Ovary (tissue), 9 donors: ENCODE results near the gene CADPS2. TPM values are rescaled to one million over a fixed set of nuclear protein-coding genes. Genes with fewer than 3 reads are reported as not detected.

ENCODE experiments used
- DNase-seq, 5 donors: peaks; one replicate each; pipeline ENCODE4 v3.0.0-alpha.2; 2019 to 2020
- H3K27ac ChIP-seq, 2 donors: fragments of 200-600 bp; one replicate each; pipeline versions ENCODE4 v1.5.1 to v1.8.0; 2019 to 2022
- H3K27me3 ChIP-seq: fragments of 200-600 bp; one replicate; pipeline ENCODE4 v1.8.0; 2022
- H3K36me3 ChIP-seq: fragments of 200-600 bp; sonication (generic); one replicate; pipeline ENCODE4 v1.5.1; 2019
- H3K4me1 ChIP-seq: one replicate; pipeline ENCODE4 v1.8.1; 2013; ENCODE audit warnings: mild to moderate bottlenecking, moderate library complexity; ENCODE audit not compliant: insufficient read depth
- H3K4me3 ChIP-seq: fragments of 200-600 bp; sonication (generic); one replicate; pipeline ENCODE4 v1.5.1; 2017
- H3K9me3 ChIP-seq, 2 donors: fragments of 200-600 bp in 1 of 2; sonication (generic) in 1 of 2; one replicate each; pipeline versions ENCODE4 v1.5.1 to v1.8.1; 2013 to 2019; ENCODE audit warnings: mild to moderate bottlenecking in 1 of 2, moderate library complexity in 1 of 2
- CTCF ChIP-seq, 3 donors: fragments of 450-650 bp in 2 of 3; fragments of 200-600 bp in 1 of 3; IDR thresholded peaks; one replicate each; pipeline versions ENCODE4 v1.5.1 to v1.8.0; 2016 to 2022; ENCODE audit warnings: antibody characterized with exemption in 3 of 3, mild to moderate bottlenecking in 1 of 3
- EP300 ChIP-seq: sonication (generic); formaldehyde crosslinking; IDR thresholded peaks from one replicate; pipeline ENCODE4 v1.6.1; 2017; ENCODE audit warnings: antibody characterized with exemption
- POLR2A ChIP-seq: fragments of 450-650 bp; IDR thresholded peaks from one replicate; pipeline ENCODE4 v1.6.1; 2017; ENCODE audit warnings: antibody characterized with exemption, mild to moderate bottlenecking, moderate library complexity
- WGBS, 3 donors: extraction: QIAGEN DNeasy Blood & Tissue Kit in 1 of 3; methylation state at CpG; one replicate each; pipeline versions ENCODE4 v1.1.5 to v1.1.7; 2013 to 2017; 5-methylcytosine and 5-hydroxymethylcytosine counted together
- intact Hi-C, 4 donors: fragments of 100-400 bp; cut with DNase I; formaldehyde crosslinking; loops; one replicate each; pipeline versions ENCODE4 v1.11.0 to v1.15.1; 2022 to 2023
- polyA plus RNA-seq, 2 donors: library from polyadenylated mRNA; stranded (reverse); fragments of 200-250 nt in 1 of 2; fragments of 350-450 nt in 1 of 2; fragmentation: Illumina TruSeq in 1 of 2; extraction: RNeasy Lipid Tissue Mini Kit (QIAGEN cat#74804) in 1 of 2; gene quantifications; one replicate each; pipeline ENCODE4 v1.2.3, GENCODE V29; 2013 to 2014
- total RNA-seq, 7 donors: library from RNA; depleted of rRNA in 2 of 7; stranded (reverse); fragments of >200 nt in 2 of 7; fragmentation: NEBNext Ultra II Directional in 3 of 7; extraction: Animal tissue kit (Norgen Biotek cat#: 25700) in 3 of 7; gene quantifications; one replicate each; pipeline versions ENCODE4 v1.1.0 to v1.2.4, GENCODE V29; 2016 to 2023
- donor health status: DM: no; HTN: no; CAD: no; lungs with moderate emphysema.
- donor health status: DM: no; HTN: no; CAD: no.
- donor health status: Bipolar disorder and iron deficiency.
- donor health status: DM: yes; HTN: yes; CAD: no.
- donor health status: DM: no; HTN: no; CAD: no.
- donor health status: DM: yes; HTN: yes; CAD: no.

Gene CADPS2
- total and polyA plus RNA-seq, 9 donors = 10.1 to 26.7 (median 16.6) TPM

DNA sequence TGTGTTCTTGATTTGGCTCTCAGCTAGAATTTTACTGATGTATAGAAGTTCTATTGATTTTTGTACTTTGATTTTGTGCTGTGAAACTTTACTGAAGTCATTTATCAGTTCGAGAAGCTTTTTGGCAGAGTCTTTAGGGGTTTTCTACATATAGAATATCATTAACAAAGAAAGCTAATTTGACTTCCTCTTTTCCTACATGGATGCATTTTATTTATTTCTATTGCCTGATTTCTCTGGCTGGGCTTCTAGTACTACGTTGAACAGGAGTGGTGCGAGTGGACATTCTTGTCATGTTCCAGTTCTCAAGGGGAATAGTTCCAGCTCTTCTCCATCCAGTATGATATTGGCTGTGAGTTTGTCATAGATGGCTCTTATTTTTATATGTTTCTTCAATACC is 252.8 kb downstream of the CADPS2 start:
- Histone ChIP-seq H3K9me3 (no peaks in the 10 kb centered on the region), H3K36me3 (no peaks in the 10 kb centered on the region), H3K27ac (no peak overlapping the region), H3K27me3 (no peaks in the 10 kb centered on the region), H3K4me1 (no peaks in the 10 kb centered on the region), H3K4me3 (no peak overlapping the region)
- intact Hi-C loops = no loop called here
- TF ChIP-seq EP300 (no peak), POLR2A (no peak), CTCF (IDR thresholded peaks at IDR 0.05) (no peak)
- WGBS, 3 donors = 89 to 92% (median 90%) methylated on average over 3 of the region's 3 CpGs
- no peak for DNase-seq

GRCh38 chr7:122632238-122632637 is 254.0 kb downstream of the CADPS2 start:
- TF ChIP-seq POLR2A = no peak
- no peak for TF ChIP-seq EP300
- TF ChIP-seq CTCF (IDR thresholded peaks at IDR 0.05) = no peak
- intact Hi-C loops = no loop called here
- no peaks in the 10 kb centered on the region for H3K9me3 ChIP-seq
- no peaks in the 10 kb centered on the region for H3K36me3 ChIP-seq
- H3K4me3 ChIP-seq = no peak overlapping the region
- H3K27ac ChIP-seq = no peak overlapping the region
- H3K27me3 ChIP-seq = no peaks in the 10 kb centered on the region
- H3K4me1 ChIP-seq = no peaks in the 10 kb centered on the region
- DNase-seq = no peak

DNA sequence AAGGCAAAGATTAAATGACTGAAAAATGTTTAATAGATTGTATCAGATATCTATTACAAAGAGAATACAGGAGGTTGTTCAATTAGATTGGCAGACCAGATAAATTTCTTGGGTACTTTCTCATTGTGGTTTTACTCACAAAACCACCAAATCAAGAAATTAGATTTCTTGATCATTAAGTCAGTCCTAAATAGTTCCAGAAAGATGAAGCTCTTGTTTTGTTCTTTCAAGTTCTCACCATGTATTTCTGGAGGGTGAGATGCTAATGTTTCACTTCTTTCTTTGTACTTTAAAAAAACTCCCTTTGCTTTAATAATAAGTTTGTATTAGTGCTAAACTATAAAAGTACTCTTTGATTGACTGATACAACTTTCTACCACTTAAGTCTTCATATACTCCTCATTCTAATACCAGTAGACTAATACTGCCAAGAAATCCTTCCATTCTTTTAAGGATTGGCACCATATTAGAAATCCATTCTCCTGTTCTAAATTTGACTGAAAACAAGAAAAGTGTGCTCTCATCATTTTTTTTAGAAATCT is 256.8 kb downstream of the CADPS2 start:
- intact Hi-C loops = no loop called here
- Histone ChIP-seq H3K36me3 (no peaks in the 10 kb centered on the region), H3K4me3 (no peak overlapping the region), H3K27me3 (no peaks in the 10 kb centered on the region), H3K9me3 (no peaks in the 10 kb centered on the region), H3K27ac (no peak overlapping the region), H3K4me1 (no peaks in the 10 kb centered on the region)
- no peak for TF ChIP-seq POLR2A
- TF ChIP-seq EP300 = no peak
- no peak for TF ChIP-seq CTCF (IDR thresholded peaks at IDR 0.05)
- DNase-seq = no peak

- TF ChIP-seq POLR2A (no peak), CTCF (IDR thresholded peaks at IDR 0.05) (no peak), EP300 (no peak)
- Histone ChIP-seq H3K4me3 (no peak overlapping the region), H3K9me3 (no peaks in the 10 kb centered on the region), H3K27me3 (no peaks in the 10 kb centered on the region), H3K36me3 (no peaks in the 10 kb centered on the region), H3K4me1 (no peaks in the 10 kb centered on the region), H3K27ac (no peak overlapping the region)
- intact Hi-C loops = no loop called here
- 91 to 97% (median 94%) methylated on average over 5 of the region's 5 CpGs for WGBS, 3 donors
- DNase-seq = no peak
Observed at GRCh38 chr7:122628651-122629411, 257.4 kb downstream of the CADPS2 start.
